Measurements from ENCODE around the gene OVCA2.

The OVCA2 gene

GRCh38 chr17:2081564-2081963 lies 39.7 kb downstream of the OVCA2 start:
- no peak overlapping the region for H3K4me3 ChIP-seq (replicated peaks in 1 of 2; ENCODE audit: low read depth in 2 of 2, low read length in 2 of 2)
- TF ChIP-seq CTCF (IDR thresholded peaks at IDR 0.05; ENCODE audit: low read depth, low read length), result no peak
- peak; percentile 30 to 77 for DNase-seq (ENCODE audit: low read depth in 2 of 2)

GRCh38 chr17:2082003-2082781 lies 40.4 kb downstream of the OVCA2 start:
- TF ChIP-seq CTCF (IDR thresholded peaks at IDR 0.05; ENCODE audit: low read depth, low read length), result no peak
- H3K4me3 ChIP-seq (replicated peaks in 1 of 2; ENCODE audit: low read depth in 2 of 2, low read length in 2 of 2), result no peak overlapping the region
- peak in 1 of 2 donors; percentile 42 for DNase-seq (ENCODE audit: low read depth in 2 of 2)

GRCh38 chr17:2083613-2084035 lies 41.8 kb downstream of the OVCA2 start:
- peak in 1 of 2 donors; percentile 40 for DNase-seq (ENCODE audit: low read depth in 2 of 2)
- H3K4me3 ChIP-seq (replicated peaks in 1 of 2; ENCODE audit: low read depth in 2 of 2, low read length in 2 of 2), result no peak overlapping the region
- TF ChIP-seq CTCF (IDR thresholded peaks at IDR 0.05; ENCODE audit: low read depth, low read length), result no peak

- no peak overlapping the region for H3K4me3 ChIP-seq (replicated peaks in 1 of 2; ENCODE audit: low read depth in 2 of 2, low read length in 2 of 2)
- TF ChIP-seq CTCF (IDR thresholded peaks at IDR 0.05; ENCODE audit: low read depth, low read length), result no peak
- DNase-seq (ENCODE audit: low read depth in 2 of 2), result peak; percentile 62 to 76
Observed at GRCh38 chr17:2084036-2084765, 42.4 kb downstream of the OVCA2 start.

GRCh38 chr17:2084766-2085647 lies 43.2 kb downstream of the OVCA2 start:
- no peak for TF ChIP-seq CTCF (IDR thresholded peaks at IDR 0.05; ENCODE audit: low read depth, low read length)
- peak; percentile 89 to 95 for DNase-seq (ENCODE audit: low read depth in 2 of 2)
- H3K4me3 ChIP-seq (replicated peaks in 1 of 2; ENCODE audit: low read depth in 2 of 2, low read length in 2 of 2), result no peak overlapping the region

- no peak for TF ChIP-seq CTCF (IDR thresholded peaks at IDR 0.05; ENCODE audit: low read depth, low read length)
- peak; percentile 63 to 89 for DNase-seq (ENCODE audit: low read depth in 2 of 2)
- H3K4me3 ChIP-seq (replicated peaks in 1 of 2; ENCODE audit: low read depth in 2 of 2, low read length in 2 of 2), result no peak overlapping the region
Observed at GRCh38 chr17:2085648-2085949, 43.8 kb downstream of the OVCA2 start.
